Activated CD4-positive, CD25-positive, alpha-beta regulatory T cell treated with anti-CD3 and anti-CD28 coated beads, Interleukin-2, amount 50 U/mL, for 16 hours (primary cell): Measurements from ENCODE around the gene GPR173.

Source experiments
- DNase-seq: peaks from one replicate; pipeline ENCODE4 v3.0.0-alpha.2; 2020; ENCODE audit warnings: low read depth, low spot score

GPR173 gene

GRCh38 chrX:53089224-53089842 lies 40.7 kb downstream of the GPR173 start:
- no peak for DNase-seq

- DNase-seq = no peak
These were observed 41.3 kb downstream of the GPR173 start for GRCh38 chrX:53089925-53090324.

GRCh38 chrX:53091354-53091753 lies 42.8 kb downstream of the GPR173 start:
- DNase-seq = no peak

- no peak for DNase-seq
These were observed 44.6 kb downstream of the GPR173 start for GRCh38 chrX:53093177-53093655.

- peak; percentile 66 for DNase-seq
These were observed 45.4 kb downstream of the GPR173 start, which contains the start of gene KANTR for GRCh38 chrX:53093748-53094581. Gene KANTR (plus strand): TSS chrX:53094142. CDS start chrX:53124273, 30,131 bp downstream.

- no peak for DNase-seq
These were observed 46.0 kb downstream of the GPR173 start for GRCh38 chrX:53094582-53094905.

GRCh38 chrX:53095796-53096195 lies 47.2 kb downstream of the GPR173 start:
- DNase-seq = no peak

- no peak for DNase-seq
These were observed 66.4 kb downstream of the GPR173 start for GRCh38 chrX:53114864-53115549.

GRCh38 chrX:53115550-53115874 lies 66.9 kb downstream of the GPR173 start:
- DNase-seq = no peak

- DNase-seq = no peak
These were observed 67.5 kb downstream of the GPR173 start for GRCh38 chrX:53116101-53116500.

- no peak for DNase-seq
These were observed 73.4 kb downstream of the GPR173 start for GRCh38 chrX:53122013-53122412.

- no peak for DNase-seq
These were observed 76.9 kb downstream of the GPR173 start for GRCh38 chrX:53125506-53125905.

- DNase-seq = no peak
These were observed 77.8 kb downstream of the GPR173 start for GRCh38 chrX:53126377-53126776.

- DNase-seq = no peak
These were observed 79.6 kb downstream of the GPR173 start for GRCh38 chrX:53128097-53128749.
